Umbilical cord (tissue), 2 donors: ENCODE data around the gene ENDOG. TPM values are rescaled to one million over a fixed set of nuclear protein-coding genes. Genes with fewer than 3 reads are reported as not detected.
"Not testable (repeated sequence)": the region's sequence is repeated elsewhere in the genome, so short reads cannot be mapped to it uniquely, and the experiment has no call there.

Experiments
- DNase-seq: peaks from one replicate; pipeline ENCODE4 v3.0.0-alpha.2; 2015; ENCODE audit warnings: low spot score
- total RNA-seq: library from RNA; depleted of rRNA; stranded (reverse); fragments of >200 nt; gene quantifications from one replicate; pipeline ENCODE4 v1.2.3, GENCODE V29; 2014; ENCODE audit warnings: low replicate concordance; ENCODE audit not compliant: insufficient read depth

ENDOG gene
- total RNA-seq, 1 donor from 2014 or later: 7.2 TPM

- DNase-seq: no peak
Observed at GRCh38 chr9:128862401-128862851, 44.1 kb downstream of the ENDOG start.

- peak; percentile 33 for DNase-seq
Observed at GRCh38 chr9:128863647-128864046, 45.3 kb downstream of the ENDOG start.

- DNase-seq: no peak
Observed at GRCh38 chr9:128870128-128870940, 52.0 kb downstream of the ENDOG start.

- not testable (repeated sequence) for DNase-seq
Observed at GRCh38 chr9:128870941-128871265, 52.6 kb downstream of the ENDOG start.

Other genes with a start within 250 kb of the ENDOG start
- gene DYNC2I2, start 161.7 kb upstream of the ENDOG start, total RNA-seq: 20.0 TPM
- 287 TPM for gene SET, start 129.3 kb upstream of the ENDOG start, total RNA-seq
- 1.7 TPM for gene PKN3, start 116.0 kb upstream of the ENDOG start, total RNA-seq
- 6.5 TPM for gene ZDHHC12, start 94.4 kb upstream of the ENDOG start, total RNA-seq
- 15.4 TPM for gene ZER1, start 46.6 kb upstream of the ENDOG start, total RNA-seq
- gene TBC1D13, start 31.2 kb upstream of the ENDOG start, total RNA-seq: 6.5 TPM
- 7.7 TPM for gene SPOUT1, start 11.3 kb downstream of the ENDOG start, total RNA-seq
- 3.9 TPM for gene KYAT1, start 63.5 kb downstream of the ENDOG start, total RNA-seq
- 25.0 TPM for gene LRRC8A, start 63.6 kb downstream of the ENDOG start, total RNA-seq
- gene PHYHD1, start 102.5 kb downstream of the ENDOG start, total RNA-seq: 24.3 TPM
- gene DOLK, start 129.1 kb downstream of the ENDOG start, total RNA-seq: 9.4 TPM
- 30.1 TPM for gene NUP188, start 129.2 kb downstream of the ENDOG start, total RNA-seq
- 28.4 TPM for gene SH3GLB2, start 209.8 kb downstream of the ENDOG start, total RNA-seq
- gene MIGA2, start 218.1 kb downstream of the ENDOG start, total RNA-seq: 9.1 TPM